DND-41 (cell line): ENCODE results near the gene EFR3B.

Source experiments
- EZH2 ChIP-seq: IDR thresholded peaks from 3 replicates; pipeline ENCODE4 v1.6.1; 2012; ENCODE audit warnings: borderline replicate concordance, low read depth, mild to moderate bottlenecking, moderate library complexity, low read length, inconsistent platforms; ENCODE audit not compliant: severe bottlenecking
- TF ChIP-seq, protein P1 (sequence below): IDR thresholded peaks from 2 replicates; pipeline ENCODE4 v1.5.1; 2012; ENCODE audit warnings: borderline replicate concordance, low read length, moderate library complexity, mild to moderate bottlenecking; ENCODE audit not compliant: poor library complexity, severe bottlenecking; ENCODE audit errors: extremely low read depth

DNA sequence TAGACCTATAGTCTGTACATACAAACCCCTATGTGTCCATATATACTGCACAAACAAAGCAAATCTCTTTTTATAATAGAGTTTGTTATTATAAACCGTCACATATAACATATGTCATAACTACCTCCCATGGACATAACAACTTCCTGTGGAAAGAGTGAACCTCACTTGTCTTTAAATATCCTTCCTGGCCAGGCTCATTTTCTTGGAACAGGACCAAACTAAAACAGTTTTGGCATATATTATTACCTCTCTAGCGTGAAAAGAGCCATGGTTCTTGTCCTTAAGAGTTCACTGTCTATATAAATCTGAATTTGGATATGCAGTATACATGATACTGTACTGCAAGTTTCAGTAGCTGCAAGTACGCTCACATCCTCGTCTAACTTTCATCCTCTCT lies 41.8 kb upstream of the EFR3B start:
- TF ChIP-seq EZH2: no peak
- TF ChIP-seq, protein P1, sequence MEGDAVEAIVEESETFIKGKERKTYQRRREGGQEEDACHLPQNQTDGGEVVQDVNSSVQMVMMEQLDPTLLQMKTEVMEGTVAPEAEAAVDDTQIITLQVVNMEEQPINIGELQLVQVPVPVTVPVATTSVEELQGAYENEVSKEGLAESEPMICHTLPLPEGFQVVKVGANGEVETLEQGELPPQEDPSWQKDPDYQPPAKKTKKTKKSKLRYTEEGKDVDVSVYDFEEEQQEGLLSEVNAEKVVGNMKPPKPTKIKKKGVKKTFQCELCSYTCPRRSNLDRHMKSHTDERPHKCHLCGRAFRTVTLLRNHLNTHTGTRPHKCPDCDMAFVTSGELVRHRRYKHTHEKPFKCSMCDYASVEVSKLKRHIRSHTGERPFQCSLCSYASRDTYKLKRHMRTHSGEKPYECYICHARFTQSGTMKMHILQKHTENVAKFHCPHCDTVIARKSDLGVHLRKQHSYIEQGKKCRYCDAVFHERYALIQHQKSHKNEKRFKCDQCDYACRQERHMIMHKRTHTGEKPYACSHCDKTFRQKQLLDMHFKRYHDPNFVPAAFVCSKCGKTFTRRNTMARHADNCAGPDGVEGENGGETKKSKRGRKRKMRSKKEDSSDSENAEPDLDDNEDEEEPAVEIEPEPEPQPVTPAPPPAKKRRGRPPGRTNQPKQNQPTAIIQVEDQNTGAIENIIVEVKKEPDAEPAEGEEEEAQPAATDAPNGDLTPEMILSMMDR: no peak
